Prostate gland (tissue), 2 donors: Measurements from ENCODE around the gene STK39.

Experiments used
- POLR2A ChIP-seq: fragments of 450-650 bp; IDR thresholded peaks from one replicate; pipeline ENCODE4 v1.6.1; 2016; ENCODE audit warnings: antibody characterized with exemption, mild to moderate bottlenecking
- POLR2AphosphoS5 ChIP-seq: sonication (generic); formaldehyde crosslinking; IDR thresholded peaks from one replicate; pipeline ENCODE4 v1.6.1; 2017; ENCODE audit warnings: antibody characterized with exemption
- TF ChIP-seq, protein P1 (sequence below), 4 experiments: fragments of 200-600 bp in 2 of 4; fragments of 450-650 bp in 2 of 4; sonication (generic) in 2 of 4; IDR thresholded peaks; 1 replicate in 3 of 4; 2 replicates in 1 of 4; pipeline ENCODE4 v1.5.1; 2016 to 2019; ENCODE audit warnings: antibody characterized with exemption in 4 of 4, mild to moderate bottlenecking in 2 of 4, moderate library complexity in 2 of 4

DNA sequence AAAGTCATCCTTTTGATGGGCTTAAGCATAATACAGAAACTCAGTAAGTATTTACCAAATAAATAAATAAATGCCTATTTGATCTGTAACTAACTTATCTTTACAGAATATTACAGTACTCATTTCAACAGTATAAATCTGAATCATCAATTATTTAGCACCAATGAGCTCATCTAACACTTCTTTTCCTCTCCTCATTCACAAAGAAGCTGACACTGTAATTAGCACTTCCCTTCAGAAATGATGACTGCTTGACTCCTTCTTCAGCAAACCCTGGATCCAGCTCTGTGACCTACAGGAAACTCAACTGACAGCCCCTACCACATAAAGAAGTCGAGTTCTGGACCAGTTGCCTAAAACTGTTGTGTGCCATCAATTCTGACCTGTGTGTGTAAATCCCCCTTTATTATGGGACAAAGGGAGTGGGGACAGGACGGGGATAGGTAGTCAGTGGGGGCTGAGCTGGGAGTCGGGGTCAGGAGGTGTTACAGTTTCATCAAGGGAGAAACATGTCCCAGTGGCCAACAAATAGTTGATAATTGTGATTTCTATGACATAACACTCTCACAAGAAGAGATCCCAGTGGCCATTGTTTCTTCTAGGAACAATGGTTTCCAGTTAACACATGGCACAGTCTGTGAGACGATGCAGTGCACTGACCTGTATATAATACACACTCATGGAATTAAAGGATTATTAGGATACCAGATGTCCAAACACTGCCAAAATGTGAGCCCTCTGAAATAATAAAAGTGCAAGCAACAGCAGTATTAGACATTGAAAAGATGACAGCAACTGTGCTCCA lies 68.7 kb downstream of the STK39 start:
- TF ChIP-seq, protein P1, sequence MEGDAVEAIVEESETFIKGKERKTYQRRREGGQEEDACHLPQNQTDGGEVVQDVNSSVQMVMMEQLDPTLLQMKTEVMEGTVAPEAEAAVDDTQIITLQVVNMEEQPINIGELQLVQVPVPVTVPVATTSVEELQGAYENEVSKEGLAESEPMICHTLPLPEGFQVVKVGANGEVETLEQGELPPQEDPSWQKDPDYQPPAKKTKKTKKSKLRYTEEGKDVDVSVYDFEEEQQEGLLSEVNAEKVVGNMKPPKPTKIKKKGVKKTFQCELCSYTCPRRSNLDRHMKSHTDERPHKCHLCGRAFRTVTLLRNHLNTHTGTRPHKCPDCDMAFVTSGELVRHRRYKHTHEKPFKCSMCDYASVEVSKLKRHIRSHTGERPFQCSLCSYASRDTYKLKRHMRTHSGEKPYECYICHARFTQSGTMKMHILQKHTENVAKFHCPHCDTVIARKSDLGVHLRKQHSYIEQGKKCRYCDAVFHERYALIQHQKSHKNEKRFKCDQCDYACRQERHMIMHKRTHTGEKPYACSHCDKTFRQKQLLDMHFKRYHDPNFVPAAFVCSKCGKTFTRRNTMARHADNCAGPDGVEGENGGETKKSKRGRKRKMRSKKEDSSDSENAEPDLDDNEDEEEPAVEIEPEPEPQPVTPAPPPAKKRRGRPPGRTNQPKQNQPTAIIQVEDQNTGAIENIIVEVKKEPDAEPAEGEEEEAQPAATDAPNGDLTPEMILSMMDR (IDR thresholded peaks at IDR 0.05), result no peak
- no peak for TF ChIP-seq POLR2AphosphoS5
- TF ChIP-seq POLR2A, result no peak
